ENCODE data around the gene COL19A1.
"Not testable (repeated sequence)": the region's sequence is repeated elsewhere in the genome, so short reads cannot be mapped to it uniquely, and the experiment has no call there.

GRCh38 chr6:70023201-70023600, 156.8 kb downstream of the COL19A1 start:
- TF ChIP-seq, protein P1, sequence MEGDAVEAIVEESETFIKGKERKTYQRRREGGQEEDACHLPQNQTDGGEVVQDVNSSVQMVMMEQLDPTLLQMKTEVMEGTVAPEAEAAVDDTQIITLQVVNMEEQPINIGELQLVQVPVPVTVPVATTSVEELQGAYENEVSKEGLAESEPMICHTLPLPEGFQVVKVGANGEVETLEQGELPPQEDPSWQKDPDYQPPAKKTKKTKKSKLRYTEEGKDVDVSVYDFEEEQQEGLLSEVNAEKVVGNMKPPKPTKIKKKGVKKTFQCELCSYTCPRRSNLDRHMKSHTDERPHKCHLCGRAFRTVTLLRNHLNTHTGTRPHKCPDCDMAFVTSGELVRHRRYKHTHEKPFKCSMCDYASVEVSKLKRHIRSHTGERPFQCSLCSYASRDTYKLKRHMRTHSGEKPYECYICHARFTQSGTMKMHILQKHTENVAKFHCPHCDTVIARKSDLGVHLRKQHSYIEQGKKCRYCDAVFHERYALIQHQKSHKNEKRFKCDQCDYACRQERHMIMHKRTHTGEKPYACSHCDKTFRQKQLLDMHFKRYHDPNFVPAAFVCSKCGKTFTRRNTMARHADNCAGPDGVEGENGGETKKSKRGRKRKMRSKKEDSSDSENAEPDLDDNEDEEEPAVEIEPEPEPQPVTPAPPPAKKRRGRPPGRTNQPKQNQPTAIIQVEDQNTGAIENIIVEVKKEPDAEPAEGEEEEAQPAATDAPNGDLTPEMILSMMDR (IDR thresholded peaks at IDR 0.05), result not testable (repeated sequence)
- not testable (repeated sequence) for TF ChIP-seq POLR2A (IDR thresholded peaks at IDR 0.05)
